ENCODE data around the gene CHST15. TPM values are rescaled to one million over a fixed set of nuclear protein-coding genes. Genes with fewer than 3 reads are reported as not detected.
A peak's percentile ranks its signal among the peaks of the same experiment; 100 is the strongest.

The CHST15 gene
- total RNA-seq, 2 experiments from 2014 or later, result 0.12 to 0.25 TPM

GRCh38 chr10:124071141-124071540 lies 22.3 kb downstream of the CHST15 start:
- no peak for DNase-seq
- no peaks in the 10 kb centered on the region for H3K9me3 Mint-ChIP-seq
- no peaks in the 10 kb centered on the region for H3K36me3 Mint-ChIP-seq
- H3K27me3 Mint-ChIP-seq, result no peaks in the 10 kb centered on the region
- H3K27ac Mint-ChIP-seq, result no peak overlapping the region
- no peak overlapping the region for H3K4me3 Mint-ChIP-seq
- peaks cover 4% of the 10 kb centered on the region for H3K4me1 Mint-ChIP-seq

- H3K4me1 Mint-ChIP-seq, result peaks cover 5% of the 10 kb centered on the region
- DNase-seq, result no peak
- H3K36me3 Mint-ChIP-seq, result no peaks in the 10 kb centered on the region
- no peak overlapping the region for H3K27ac Mint-ChIP-seq
- no peaks in the 10 kb centered on the region for H3K27me3 Mint-ChIP-seq
- H3K4me3 Mint-ChIP-seq, result no peak overlapping the region
- H3K9me3 Mint-ChIP-seq, result no peaks in the 10 kb centered on the region
Observed at GRCh38 chr10:124070666-124071065, 22.7 kb downstream of the CHST15 start.

GRCh38 chr10:124069341-124070264 lies 23.8 kb downstream of the CHST15 start:
- no peaks in the 10 kb centered on the region for H3K27me3 Mint-ChIP-seq
- peaks cover 7% of the 10 kb centered on the region for H3K4me1 Mint-ChIP-seq
- no peak for DNase-seq
- no peak overlapping the region for H3K27ac Mint-ChIP-seq
- H3K36me3 Mint-ChIP-seq, result no peaks in the 10 kb centered on the region
- H3K9me3 Mint-ChIP-seq, result no peaks in the 10 kb centered on the region
- H3K4me3 Mint-ChIP-seq, result no peak overlapping the region

- Mint-ChIP-seq H3K36me3 (no peaks in the 10 kb centered on the region), H3K4me1 (peaks cover 8% of the 10 kb centered on the region), H3K27me3 (no peaks in the 10 kb centered on the region), H3K4me3 (no peak overlapping the region), H3K27ac (no peak overlapping the region), H3K9me3 (no peaks in the 10 kb centered on the region)
- no peak for DNase-seq
Observed at GRCh38 chr10:124068929-124069328, 24.5 kb downstream of the CHST15 start.

GRCh38 chr10:124067825-124068400 lies 25.5 kb downstream of the CHST15 start:
- H3K4me1 Mint-ChIP-seq, result peaks cover 8% of the 10 kb centered on the region
- no peaks in the 10 kb centered on the region for H3K27me3 Mint-ChIP-seq
- no peak overlapping the region for H3K27ac Mint-ChIP-seq
- no peak for DNase-seq
- no peaks in the 10 kb centered on the region for H3K9me3 Mint-ChIP-seq
- H3K4me3 Mint-ChIP-seq, result no peak overlapping the region
- no peaks in the 10 kb centered on the region for H3K36me3 Mint-ChIP-seq

GRCh38 chr10:124066781-124067714 lies 26.4 kb downstream of the CHST15 start:
- no peak overlapping the region for H3K4me3 Mint-ChIP-seq
- no peaks in the 10 kb centered on the region for H3K9me3 Mint-ChIP-seq
- no peak for DNase-seq
- no peaks in the 10 kb centered on the region for H3K27me3 Mint-ChIP-seq
- H3K36me3 Mint-ChIP-seq, result no peaks in the 10 kb centered on the region
- no peak overlapping the region for H3K27ac Mint-ChIP-seq
- peaks cover 8% of the 10 kb centered on the region for H3K4me1 Mint-ChIP-seq

- Mint-ChIP-seq H3K4me3 (no peak overlapping the region), H3K4me1 (peaks cover 8% of the 10 kb centered on the region), H3K36me3 (no peaks in the 10 kb centered on the region), H3K9me3 (no peaks in the 10 kb centered on the region), H3K27me3 (no peaks in the 10 kb centered on the region), H3K27ac (no peak overlapping the region)
- no peak for DNase-seq
Observed at GRCh38 chr10:124066126-124066700, 27.2 kb downstream of the CHST15 start.

- no peaks in the 10 kb centered on the region for H3K27me3 Mint-ChIP-seq
- H3K9me3 Mint-ChIP-seq, result no peaks in the 10 kb centered on the region
- peaks cover 8% of the 10 kb centered on the region for H3K4me1 Mint-ChIP-seq
- H3K27ac Mint-ChIP-seq, result no peak overlapping the region
- DNase-seq, result no peak
- H3K36me3 Mint-ChIP-seq, result no peaks in the 10 kb centered on the region
- no peak overlapping the region for H3K4me3 Mint-ChIP-seq
Observed at GRCh38 chr10:124065382-124066125, 27.8 kb downstream of the CHST15 start.

GRCh38 chr10:124064676-124065075 lies 28.7 kb downstream of the CHST15 start:
- Mint-ChIP-seq H3K4me1 (peaks cover 8% of the 10 kb centered on the region), H3K9me3 (no peaks in the 10 kb centered on the region), H3K27ac (peak overlapping the region; percentile 19), H3K27me3 (no peaks in the 10 kb centered on the region), H3K4me3 (peak overlapping the region; percentile 52), H3K36me3 (no peaks in the 10 kb centered on the region)
- DNase-seq, result no peak

- Mint-ChIP-seq H3K4me1 (peaks cover 8% of the 10 kb centered on the region), H3K27me3 (no peaks in the 10 kb centered on the region), H3K4me3 (no peak overlapping the region), H3K27ac (no peak overlapping the region), H3K9me3 (no peaks in the 10 kb centered on the region), H3K36me3 (no peaks in the 10 kb centered on the region)
- no peak for DNase-seq
Observed at GRCh38 chr10:124063750-124064603, 29.4 kb downstream of the CHST15 start.

- peaks cover 8% of the 10 kb centered on the region for H3K4me1 Mint-ChIP-seq
- no peak for DNase-seq
- no peaks in the 10 kb centered on the region for H3K27me3 Mint-ChIP-seq
- no peaks in the 10 kb centered on the region for H3K36me3 Mint-ChIP-seq
- no peaks in the 10 kb centered on the region for H3K9me3 Mint-ChIP-seq
- no peak overlapping the region for H3K27ac Mint-ChIP-seq
- no peak overlapping the region for H3K4me3 Mint-ChIP-seq
Observed at GRCh38 chr10:124062390-124062789, 31.0 kb downstream of the CHST15 start.

GRCh38 chr10:124061030-124061429 lies 32.4 kb downstream of the CHST15 start:
- Mint-ChIP-seq H3K27ac (no peak overlapping the region), H3K4me1 (peaks cover 6% of the 10 kb centered on the region), H3K4me3 (no peak overlapping the region), H3K9me3 (no peaks in the 10 kb centered on the region), H3K27me3 (no peaks in the 10 kb centered on the region), H3K36me3 (no peaks in the 10 kb centered on the region)
- DNase-seq, result no peak

GRCh38 chr10:124060148-124060720 lies 33.2 kb downstream of the CHST15 start:
- Mint-ChIP-seq H3K4me1 (peaks cover 4% of the 10 kb centered on the region), H3K4me3 (no peak overlapping the region), H3K36me3 (no peaks in the 10 kb centered on the region), H3K9me3 (no peaks in the 10 kb centered on the region), H3K27ac (no peak overlapping the region), H3K27me3 (no peaks in the 10 kb centered on the region)
- no peak for DNase-seq
